GM12892 (cell line): ENCODE data around the gene MISP.

Experiments used
- DNase-seq: peaks from one replicate; pipeline ENCODE4 v3.0.0; 2011; ENCODE audit not compliant: insufficient read length
- FAIRE-seq: peaks from 2 replicates; lab custom pipeline; 2011; peaks lifted over from hg19 to GRCh38; lab: Jason Lieb, UNC
- POLR2A ChIP-seq: IDR thresholded peaks from 2 replicates; pipeline ENCODE4 v1.6.1; 2011; ENCODE audit warnings: low read depth, low read length, control low read depth
- POLR2AphosphoS5 ChIP-seq: IDR thresholded peaks from 2 replicates; pipeline ENCODE4 v1.6.1; 2011; ENCODE audit warnings: low read depth, low read length, control low read depth
- TAF1 ChIP-seq: IDR thresholded peaks from 2 replicates; pipeline ENCODE4 v1.6.1; 2011; ENCODE audit warnings: low read depth, mild to moderate bottlenecking, control low read depth, low read length, borderline replicate concordance

MISP gene

GRCh38 chr19:788983-789700 is 38.2 kb downstream of the MISP start:
- TF ChIP-seq TAF1 (no peak), POLR2A (no peak), POLR2AphosphoS5 (no peak)
- DNase-seq = no peak
- FAIRE-seq = no peak

GRCh38 chr19:789701-790060 is 38.8 kb downstream of the MISP start:
- DNase-seq (no peak), FAIRE-seq (no peak)
- no peak for TF ChIP-seq POLR2A
- TF ChIP-seq POLR2AphosphoS5 = no peak
- TF ChIP-seq TAF1 = no peak

GRCh38 chr19:791007-791566 is 40.2 kb downstream of the MISP start:
- TF ChIP-seq POLR2A (no peak), POLR2AphosphoS5 (no peak), TAF1 (no peak)
- DNase-seq = no peak
- FAIRE-seq = no peak

GRCh38 chr19:791567-792305 is 40.8 kb downstream of the MISP start:
- no peak for TF ChIP-seq POLR2AphosphoS5
- TF ChIP-seq POLR2A = no peak
- TF ChIP-seq TAF1 = no peak
- DNase-seq = no peak
- no peak for FAIRE-seq

GRCh38 chr19:792306-792885 is 41.5 kb downstream of the MISP start:
- no peak for DNase-seq
- FAIRE-seq = no peak
- TF ChIP-seq POLR2AphosphoS5 = no peak
- TF ChIP-seq POLR2A = no peak
- TF ChIP-seq TAF1 = no peak

GRCh38 chr19:793806-794205 is 42.9 kb downstream of the MISP start:
- no peak for FAIRE-seq
- DNase-seq = no peak
- TF ChIP-seq POLR2AphosphoS5 (no peak), POLR2A (no peak), TAF1 (no peak)

- DNase-seq (no peak), FAIRE-seq (no peak)
- no peak for TF ChIP-seq POLR2A
- TF ChIP-seq POLR2AphosphoS5 = no peak
- no peak for TF ChIP-seq TAF1
These were observed 44.2 kb downstream of the MISP start for GRCh38 chr19:795073-795611.

GRCh38 chr19:795691-796581 is 45.0 kb downstream of the MISP start:
- TF ChIP-seq POLR2A (no peak), POLR2AphosphoS5 (no peak), TAF1 (no peak)
- DNase-seq (no peak), FAIRE-seq (no peak)

- DNase-seq (peak; percentile 99), FAIRE-seq (peak; percentile 100)
- TF ChIP-seq TAF1 (peak; percentile 83), POLR2AphosphoS5 (peak; percentile 97), POLR2A (peak; percentile 94)
These were observed 46.0 kb downstream of the MISP start, which contains the start of gene PTBP1 for GRCh38 chr19:796692-797527. PTBP1 (plus strand) TSS chr19:797452; CDS start chr19:797498, 46 bp downstream.
